Stimulated activated CD8-positive, alpha-beta memory T cell treated with anti-CD3 and anti-CD28 coated beads, Interleukin-4, amount 100 ng/mL, for 24 hours (primary cell): Measurements from ENCODE around the gene IQCF6.
"Not testable (repeated sequence)": the region's sequence is repeated elsewhere in the genome, so short reads cannot be mapped to it uniquely, and the experiment has no call there.

Experiments
- DNase-seq: peaks from one replicate; pipeline ENCODE4 v3.0.0-alpha.2; 2020; ENCODE audit warnings: low read depth

IQCF6 gene

DNA sequence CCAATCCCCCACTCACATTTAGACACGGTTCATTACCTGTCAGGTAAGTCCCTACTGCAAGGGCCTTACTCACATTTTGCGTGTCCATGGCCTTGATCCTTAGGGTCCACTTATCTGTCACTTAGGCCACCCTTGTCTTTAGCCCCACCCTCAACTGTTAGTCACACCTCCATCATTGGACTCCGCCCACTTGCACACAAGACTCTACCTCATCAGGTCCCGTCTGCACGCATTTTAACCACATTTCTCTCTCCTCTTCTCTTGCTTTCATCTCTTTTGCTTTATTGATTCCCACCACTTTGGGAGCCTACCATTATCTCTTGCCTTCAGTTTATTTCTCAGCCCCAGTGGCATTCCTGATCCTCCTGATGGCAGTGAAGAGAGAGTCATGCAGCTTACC lies at the start of gene IQCF6:
Gene IQCF6 (minus strand): TSS at position 101 of the 400 bp plus-strand sequence. CDS start 13 bp downstream, at position 88.
- no peak for DNase-seq

DNA sequence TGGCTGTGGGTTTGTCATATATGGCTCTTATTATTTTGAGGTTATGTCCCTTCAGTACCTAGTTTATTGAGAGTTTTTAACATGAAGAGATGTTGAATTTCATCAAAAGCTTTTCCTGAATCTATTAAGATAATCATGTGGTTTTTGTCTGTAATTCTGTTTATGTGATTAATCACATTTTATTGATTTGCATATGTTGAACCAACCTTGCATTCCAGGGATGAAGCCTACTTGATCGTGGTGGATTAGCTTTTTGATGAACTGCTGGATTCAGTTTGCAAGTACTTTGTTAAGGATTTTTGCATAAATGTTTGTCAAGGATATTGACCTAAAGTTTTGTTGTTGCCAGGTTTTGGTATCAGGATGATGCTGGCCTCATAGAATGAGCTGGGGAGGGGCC lies 49.3 kb upstream of the IQCF6 start:
- DNase-seq = no peak

- no peak for DNase-seq
These were observed 40.8 kb upstream of the IQCF6 start for GRCh38 chr3:51819709-51820406.

DNA sequence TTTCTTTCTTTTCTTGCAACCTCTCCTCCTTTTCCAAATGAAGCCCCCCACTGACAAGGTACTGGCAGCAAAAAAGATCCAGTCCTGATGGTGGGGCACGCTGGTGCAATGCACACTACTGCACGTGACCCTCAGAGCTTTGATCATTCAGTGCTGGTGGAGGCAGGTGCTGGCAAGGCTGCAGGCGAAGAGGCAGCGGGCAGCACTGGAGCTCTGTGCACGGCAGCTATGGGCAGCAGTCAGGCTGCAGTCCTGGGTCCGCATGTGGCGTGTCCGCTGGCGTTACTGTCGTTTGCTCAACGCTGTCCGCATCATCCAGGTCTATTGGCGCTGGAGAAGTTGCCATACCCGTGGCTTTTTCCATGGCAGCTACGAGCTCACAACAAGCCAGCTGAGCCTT lies 40.1 kb upstream of the IQCF6 start:
- DNase-seq = no peak

DNA sequence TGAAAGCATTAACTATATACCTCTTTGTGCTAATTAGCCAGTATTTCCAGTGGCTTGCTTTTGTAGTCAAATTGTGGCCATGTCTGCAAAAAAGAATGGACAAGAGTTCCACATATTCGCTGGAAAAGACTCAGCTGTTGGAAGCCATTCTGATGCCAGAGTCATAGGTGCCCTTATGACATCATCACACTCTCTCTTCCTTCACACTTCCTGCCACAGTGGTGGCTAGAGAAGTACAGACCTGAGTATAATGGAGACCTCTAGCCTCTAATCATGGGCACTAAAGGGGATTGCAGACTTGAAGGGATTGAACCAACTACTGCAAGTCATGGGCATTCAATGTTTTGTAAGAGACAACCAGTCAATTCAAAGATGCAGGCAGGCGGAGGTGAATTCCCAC lies 38.3 kb upstream of the IQCF6 start:
- no peak for DNase-seq

DNA sequence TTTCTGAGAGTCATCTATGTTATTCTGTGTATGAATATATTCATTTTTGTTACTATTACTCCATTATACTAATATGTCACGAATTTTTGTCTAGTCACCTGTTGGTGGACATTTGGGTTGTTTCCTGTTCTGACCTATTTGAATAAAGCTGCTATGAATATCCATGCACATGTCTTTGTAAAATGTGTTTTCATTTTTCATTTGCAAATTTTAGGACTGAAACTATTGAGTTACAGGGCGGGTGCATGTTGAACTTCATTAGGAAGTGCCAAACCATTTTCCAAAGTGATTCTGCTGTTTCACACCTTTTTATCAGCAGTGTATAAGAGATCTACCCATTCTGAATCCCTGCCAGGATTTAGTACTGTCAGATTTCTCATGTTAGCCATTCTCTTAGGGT lies 37.7 kb upstream of the IQCF6 start:
- DNase-seq = no peak

GRCh38 chr3:51815614-51816013 lies 36.6 kb upstream of the IQCF6 start:
- no peak for DNase-seq

DNA sequence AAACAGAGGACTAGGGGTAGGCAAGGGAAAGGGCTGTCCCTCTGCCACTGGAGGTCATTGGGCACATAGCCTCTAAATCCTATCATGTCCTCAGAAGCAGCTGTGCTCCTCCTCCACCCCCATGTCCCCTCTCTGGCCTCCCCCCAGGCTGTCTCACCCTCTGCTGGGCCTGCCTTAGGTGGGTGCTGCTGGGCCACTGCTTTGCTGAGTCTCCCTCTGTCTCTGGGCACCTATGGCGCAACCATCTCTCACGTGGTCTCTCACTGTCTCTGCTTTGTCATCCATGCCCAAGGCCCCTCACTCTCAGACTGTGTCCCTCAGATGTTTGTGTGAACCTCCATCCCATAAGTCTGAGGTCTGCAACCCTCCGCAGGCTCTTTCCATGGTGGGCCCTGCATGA lies 35.0 kb upstream of the IQCF6 start:
- DNase-seq = no peak

- DNase-seq = no peak
These were observed 34.5 kb upstream of the IQCF6 start for GRCh38 chr3:51813539-51813938.

GRCh38 chr3:51808934-51809333 lies 29.9 kb upstream of the IQCF6 start:
- no peak for DNase-seq

GRCh38 chr3:51802106-51802703 lies 23.2 kb upstream of the IQCF6 start:
- DNase-seq = no peak

- no peak for DNase-seq
These were observed 21.7 kb upstream of the IQCF6 start for GRCh38 chr3:51800750-51801125.

GRCh38 chr3:51799879-51800749 lies 21.1 kb upstream of the IQCF6 start:
- DNase-seq = no peak

DNA sequence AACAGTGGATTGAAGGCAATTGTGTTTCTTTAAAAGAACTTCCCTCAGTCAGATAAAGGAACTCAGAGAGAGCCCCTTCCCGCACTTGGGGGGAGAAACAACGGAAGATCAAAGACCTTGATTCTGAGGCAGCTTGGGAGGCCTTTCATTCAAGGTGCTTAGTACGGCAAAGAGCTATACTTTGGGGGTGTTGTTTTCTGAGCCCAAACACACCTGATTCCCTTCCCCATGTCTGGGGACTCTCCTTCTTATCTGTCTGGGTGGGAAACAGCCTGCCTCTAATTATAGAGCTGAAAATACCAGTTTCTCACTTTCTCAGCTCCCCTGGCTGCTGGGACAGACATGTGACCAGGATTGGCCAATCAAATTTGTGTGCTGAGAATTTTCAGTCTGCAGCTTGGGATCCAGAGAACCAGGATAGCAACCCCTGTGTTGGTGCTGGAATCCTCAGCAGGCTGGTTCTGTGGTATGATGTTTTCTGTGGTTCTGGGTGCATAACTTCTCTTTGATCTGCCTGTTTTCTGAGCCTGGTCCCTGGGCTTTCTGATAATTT lies 19.4 kb upstream of the IQCF6 start:
- DNase-seq = no peak

DNA sequence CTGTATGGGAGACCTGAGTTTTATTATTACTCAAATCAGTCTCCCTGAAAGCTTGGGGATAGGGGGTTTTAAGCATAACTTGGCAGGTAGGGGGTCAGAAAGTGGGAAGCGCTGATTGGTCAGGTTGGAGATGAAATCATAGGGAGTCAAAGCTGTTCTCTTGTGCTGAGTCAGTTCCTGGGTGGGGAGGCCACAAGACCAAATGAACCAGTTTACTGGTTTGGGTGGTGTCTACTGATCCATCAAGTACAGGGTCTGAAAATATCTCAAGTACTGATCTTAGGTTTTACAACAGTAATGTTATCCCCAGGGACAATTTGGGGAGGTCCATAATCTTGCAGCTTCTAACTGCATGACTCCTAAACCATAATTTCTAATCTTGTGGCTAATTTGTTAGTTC lies 17.8 kb upstream of the IQCF6 start:
- DNase-seq = no peak

GRCh38 chr3:51794206-51794605 lies 15.2 kb upstream of the IQCF6 start:
- no peak for DNase-seq

DNA sequence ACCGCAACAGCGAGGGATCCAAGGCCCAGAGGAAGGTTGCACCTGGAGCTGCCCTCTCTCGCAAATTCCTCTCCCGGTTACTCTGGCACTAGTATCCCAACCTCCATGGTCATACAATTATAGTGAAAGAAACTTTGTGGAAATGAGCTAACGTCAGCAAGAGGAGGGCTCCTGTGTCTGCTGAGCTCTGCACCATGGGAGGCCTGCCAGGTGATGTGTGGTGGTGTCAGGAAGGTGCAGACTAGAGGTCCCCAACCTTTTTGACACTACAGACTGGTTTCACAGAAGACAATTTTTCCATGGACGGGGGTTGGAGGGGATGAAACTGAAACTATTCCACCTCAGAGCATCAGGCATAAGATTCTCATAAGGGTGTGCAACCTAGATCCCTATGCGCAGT lies 13.2 kb upstream of the IQCF6 start:
- no peak for DNase-seq

GRCh38 chr3:51789437-51789836 lies 10.4 kb upstream of the IQCF6 start:
- DNase-seq = no peak

DNA sequence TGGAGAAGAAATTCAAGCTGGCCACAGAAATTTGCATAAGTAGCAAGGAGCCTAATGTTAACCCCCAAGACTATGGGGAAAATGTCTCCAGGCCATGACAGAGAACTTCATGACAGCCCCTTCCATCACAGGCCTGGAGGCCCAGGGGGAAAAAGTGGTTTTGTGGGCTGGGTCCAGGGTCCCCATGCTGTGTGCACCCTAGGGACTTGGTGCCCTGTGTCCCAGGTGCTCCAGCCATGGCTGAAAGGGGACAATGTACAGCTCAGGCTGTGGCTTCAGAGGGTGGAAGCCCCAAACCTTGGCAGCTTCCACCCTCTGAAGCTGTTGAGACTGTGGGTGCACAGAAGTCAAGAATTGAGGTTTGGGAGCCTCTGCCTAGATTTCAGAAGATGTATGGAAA lies 8.5 kb upstream of the IQCF6 start:
- DNase-seq = not testable (repeated sequence)

- no peak for DNase-seq
These were observed 7.2 kb upstream of the IQCF6 start for GRCh38 chr3:51786267-51786666.

GRCh38 chr3:51778554-51778953 lies 483 bp downstream of the IQCF6 start:
- no peak for DNase-seq

GRCh38 chr3:51777985-51778384 lies 1.1 kb downstream of the IQCF6 start:
- no peak for DNase-seq

GRCh38 chr3:51773529-51774056 lies 5.4 kb downstream of the IQCF6 start:
- DNase-seq = no peak
